DND-41 (cell line): ENCODE data around the gene ADGRB3.

ENCODE experiments used
- ATAC-seq: fragments of 200-7000 bp; cut with Tn5 transposase; 3 replicates; pipeline ENCODE4 v1.9.1; 2021; ENCODE audit warnings: low read depth; ENCODE audit not compliant: insufficient read depth
- DNase-seq: peaks from one replicate; pipeline ENCODE4 v3.0.0-alpha.2; 2020
- H2AFZ ChIP-seq: 2 replicates; pipeline ENCODE4 v1.6.0; 2012; ENCODE audit warnings: low read depth, low read length
- H3K27ac ChIP-seq: 2 replicates; pipeline ENCODE4 v1.5.1; 2012; ENCODE audit warnings: low read length, inconsistent platforms
- H3K27me3 ChIP-seq: fragments of 200-600 bp; sonication (generic); 2 replicates; pipeline ENCODE4 v1.6.0; 2012; ENCODE audit warnings: low read length, mild to moderate bottlenecking, inconsistent platforms; ENCODE audit not compliant: insufficient read depth, poor library complexity
- H3K36me3 ChIP-seq: 2 replicates; pipeline ENCODE4 v1.5.1; 2012; ENCODE audit warnings: low read length, inconsistent platforms; ENCODE audit not compliant: insufficient read depth
- H3K4me1 ChIP-seq: 2 replicates; pipeline ENCODE4 v1.5.1; 2012; ENCODE audit warnings: mild to moderate bottlenecking, low read length; ENCODE audit not compliant: insufficient read depth
- H3K4me2 ChIP-seq: 2 replicates; pipeline ENCODE4 v1.6.0; 2012; ENCODE audit warnings: mild to moderate bottlenecking, moderate library complexity, low read length, inconsistent platforms; ENCODE audit not compliant: insufficient read depth
- H3K4me3 ChIP-seq, 2 experiments: fragments of 200-600 bp in 1 of 2; shearing (Covaris generic) in 1 of 2; 2 replicates each; pipeline ENCODE4 v1.5.1; 2012 to 2016; ENCODE audit warnings: inconsistent platforms in 2 of 2, low read length in 2 of 2, mild to moderate bottlenecking in 2 of 2, low read depth in 1 of 2, moderate library complexity in 1 of 2
- H3K79me2 ChIP-seq: 2 replicates; pipeline ENCODE4 v1.6.0; 2012; ENCODE audit warnings: low read length, inconsistent platforms; ENCODE audit not compliant: insufficient read depth
- H3K9ac ChIP-seq: 2 replicates; pipeline ENCODE4 v1.6.0; 2012; ENCODE audit warnings: low read depth, mild to moderate bottlenecking, inconsistent platforms, low read length, moderate library complexity
- H3K9me3 ChIP-seq: 2 replicates; pipeline ENCODE4 v1.5.1; 2012; ENCODE audit warnings: low read length, moderate library complexity, mild to moderate bottlenecking, inconsistent platforms; ENCODE audit not compliant: insufficient read depth, severe bottlenecking
- H4K20me1 ChIP-seq: 2 replicates; pipeline ENCODE4 v1.6.0; 2012; ENCODE audit warnings: low read length; ENCODE audit not compliant: insufficient read depth
- CTCF ChIP-seq: IDR thresholded peaks from 2 replicates; pipeline ENCODE4 v1.5.1; 2012; ENCODE audit warnings: borderline replicate concordance, low read length, moderate library complexity, mild to moderate bottlenecking; ENCODE audit not compliant: poor library complexity, severe bottlenecking; ENCODE audit errors: extremely low read depth
- EZH2 ChIP-seq: IDR thresholded peaks from 3 replicates; pipeline ENCODE4 v1.6.1; 2012; ENCODE audit warnings: borderline replicate concordance, low read depth, mild to moderate bottlenecking, moderate library complexity, low read length, inconsistent platforms; ENCODE audit not compliant: severe bottlenecking

The ADGRB3 gene

GRCh38 chr6:69294407-69294806 is 659.3 kb downstream of the ADGRB3 start:
- Histone ChIP-seq H3K4me1 (no peaks in the 10 kb centered on the region), H3K9ac (no peak overlapping the region), H3K79me2 (no peaks in the 10 kb centered on the region), H3K36me3 (no peaks in the 10 kb centered on the region), H4K20me1 (no peaks in the 10 kb centered on the region), H2AFZ (no peak overlapping the region), H3K4me3 (no peak overlapping the region), H3K27ac (no peak overlapping the region), H3K27me3 (no peaks in the 10 kb centered on the region), H3K4me2 (no peak overlapping the region), H3K9me3 (no peaks in the 10 kb centered on the region)
- no peak for TF ChIP-seq EZH2
- TF ChIP-seq CTCF: no peak
- ATAC-seq: no peak
- DNase-seq: no peak

- no peak for TF ChIP-seq EZH2
- TF ChIP-seq CTCF: no peak
- Histone ChIP-seq H3K4me2 (no peak overlapping the region), H3K4me1 (no peaks in the 10 kb centered on the region), H3K27ac (no peak overlapping the region), H4K20me1 (no peaks in the 10 kb centered on the region), H2AFZ (no peak overlapping the region), H3K36me3 (no peaks in the 10 kb centered on the region), H3K9ac (no peak overlapping the region), H3K9me3 (no peaks in the 10 kb centered on the region), H3K27me3 (no peaks in the 10 kb centered on the region), H3K79me2 (no peaks in the 10 kb centered on the region), H3K4me3 (no peak overlapping the region)
- DNase-seq: no peak
- ATAC-seq: no peak
These were observed 659.8 kb downstream of the ADGRB3 start for GRCh38 chr6:69294862-69295261.

- DNase-seq: no peak
- H3K4me3 ChIP-seq: no peak overlapping the region
- H2AFZ ChIP-seq: no peak overlapping the region
- H3K27ac ChIP-seq: no peak overlapping the region
- no peak for TF ChIP-seq EZH2
- no peak for TF ChIP-seq CTCF
- H3K4me2 ChIP-seq: no peak overlapping the region
- ATAC-seq: no peak
- H4K20me1 ChIP-seq: no peaks in the 10 kb centered on the region
- H3K27me3 ChIP-seq: no peaks in the 10 kb centered on the region
- no peak overlapping the region for H3K9ac ChIP-seq
- H3K36me3 ChIP-seq: no peaks in the 10 kb centered on the region
- H3K79me2 ChIP-seq: no peaks in the 10 kb centered on the region
- no peaks in the 10 kb centered on the region for H3K9me3 ChIP-seq
- no peaks in the 10 kb centered on the region for H3K4me1 ChIP-seq
These were observed 668.3 kb downstream of the ADGRB3 start for GRCh38 chr6:69303382-69303781.

- Histone ChIP-seq H3K27ac (no peak overlapping the region), H4K20me1 (no peaks in the 10 kb centered on the region), H3K27me3 (no peaks in the 10 kb centered on the region), H3K4me3 (no peak overlapping the region), H3K36me3 (no peaks in the 10 kb centered on the region), H2AFZ (no peak overlapping the region), H3K9me3 (no peaks in the 10 kb centered on the region), H3K9ac (no peak overlapping the region), H3K4me2 (no peak overlapping the region), H3K79me2 (no peaks in the 10 kb centered on the region), H3K4me1 (no peaks in the 10 kb centered on the region)
- DNase-seq (no peak), ATAC-seq (no peak)
- TF ChIP-seq CTCF (no peak), EZH2 (no peak)
These were observed 670.4 kb downstream of the ADGRB3 start for GRCh38 chr6:69305456-69305855.
